ENCODE results near the gene BCLAF1.

DNA sequence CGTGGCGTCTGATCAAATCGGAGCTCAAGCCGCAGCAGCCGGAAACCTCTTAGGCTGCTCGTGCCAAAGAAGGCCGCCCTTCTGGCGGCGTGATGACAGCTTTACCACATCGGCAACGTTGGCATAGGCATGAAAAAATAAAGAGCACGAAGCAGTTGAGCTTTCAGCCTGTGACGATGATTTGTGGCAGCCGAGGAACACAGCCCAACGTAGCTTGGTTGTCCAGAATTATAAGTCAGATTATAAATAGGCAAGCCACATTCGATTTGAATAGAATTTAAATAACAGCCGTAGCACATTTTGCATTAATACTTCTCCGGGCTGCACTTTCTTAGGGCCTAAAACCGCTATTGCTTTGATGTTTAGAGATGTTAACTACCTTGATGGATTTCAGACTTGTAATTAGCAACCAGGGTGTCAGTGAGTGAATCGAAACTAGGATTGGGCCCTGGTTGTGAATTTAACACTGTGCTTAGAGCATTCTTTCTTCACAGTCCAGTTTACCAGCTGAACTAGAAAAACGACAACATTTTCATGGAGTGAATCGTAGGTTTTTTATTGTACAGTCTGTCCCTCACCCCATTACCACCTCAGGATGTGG is 864 bp upstream of the BCLAF1 start:
- TF ChIP-seq, protein P1, sequence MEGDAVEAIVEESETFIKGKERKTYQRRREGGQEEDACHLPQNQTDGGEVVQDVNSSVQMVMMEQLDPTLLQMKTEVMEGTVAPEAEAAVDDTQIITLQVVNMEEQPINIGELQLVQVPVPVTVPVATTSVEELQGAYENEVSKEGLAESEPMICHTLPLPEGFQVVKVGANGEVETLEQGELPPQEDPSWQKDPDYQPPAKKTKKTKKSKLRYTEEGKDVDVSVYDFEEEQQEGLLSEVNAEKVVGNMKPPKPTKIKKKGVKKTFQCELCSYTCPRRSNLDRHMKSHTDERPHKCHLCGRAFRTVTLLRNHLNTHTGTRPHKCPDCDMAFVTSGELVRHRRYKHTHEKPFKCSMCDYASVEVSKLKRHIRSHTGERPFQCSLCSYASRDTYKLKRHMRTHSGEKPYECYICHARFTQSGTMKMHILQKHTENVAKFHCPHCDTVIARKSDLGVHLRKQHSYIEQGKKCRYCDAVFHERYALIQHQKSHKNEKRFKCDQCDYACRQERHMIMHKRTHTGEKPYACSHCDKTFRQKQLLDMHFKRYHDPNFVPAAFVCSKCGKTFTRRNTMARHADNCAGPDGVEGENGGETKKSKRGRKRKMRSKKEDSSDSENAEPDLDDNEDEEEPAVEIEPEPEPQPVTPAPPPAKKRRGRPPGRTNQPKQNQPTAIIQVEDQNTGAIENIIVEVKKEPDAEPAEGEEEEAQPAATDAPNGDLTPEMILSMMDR (IDR thresholded peaks at IDR 0.05): no peak
- TF ChIP-seq POLR2AphosphoS5 (IDR thresholded peaks at IDR 0.05): no peak
